ENCODE measurements around the gene NAALADL1. TPM values are rescaled to one million over a fixed set of nuclear protein-coding genes. Genes with fewer than 3 reads are reported as not detected.

NAALADL1 gene
- total and polyA plus RNA-seq, 2 experiments from 2014 or later, result 11.1 to 13.7 TPM

- H3K36me3 ChIP-seq (ENCODE audit: insufficient read depth), result no peaks in the 10 kb centered on the region
- H3K27me3 Mint-ChIP-seq (ENCODE audit: insufficient read depth, low read depth, poor library complexity), result peaks cover 17% of the 10 kb centered on the region
- H3K4me1 Mint-ChIP-seq, result peaks cover 13% of the 10 kb centered on the region; the same call in 2 of the 3 replicates
- 0 out of 2 replicates have a peak, but pooled peaks cover 2% of the 10 kb centered on the region for H4K20me1 ChIP-seq (replicated peaks; ENCODE audit: insufficient read depth)
- no peaks in the 10 kb centered on the region; the same call in 1 of the 2 replicates for H3K4me1 ChIP-seq (ENCODE audit: insufficient read depth)
- H3K27me3 ChIP-seq (ENCODE audit: insufficient read depth), result no peaks in the 10 kb centered on the region
- H3K4me3 ChIP-seq, result peak overlapping the region; percentile 88
- H3K9me2 ChIP-seq (ENCODE audit: insufficient read depth), result no peaks in the 10 kb centered on the region
- H3K27ac Mint-ChIP-seq, result peak overlapping the region; percentile 96
- TF ChIP-seq ZNF114 (CRISPR knock-in tag; IDR thresholded peaks at IDR 0.05) (no peak), CREB1 (CRISPR knock-in tag; IDR thresholded peaks at IDR 0.05; ENCODE audit: low read depth) (peak; percentile 69), ZNF462 (CRISPR knock-in tag; IDR thresholded peaks at IDR 0.05) (no peak), REST (IDR thresholded peaks at IDR 0.05; ENCODE audit: unreplicated experiment) (no peak), POLR2AphosphoS5 (IDR thresholded peaks at IDR 0.05; ENCODE audit: low read depth) (peak; percentile 61), CTCF (conservative IDR thresholded peaks at IDR 0.05; ENCODE audit: low read depth in 2 of 2) (peak; percentile 75 to 86), ZNF331 (CRISPR knock-in tag; IDR thresholded peaks at IDR 0.05; ENCODE audit: low read depth) (no peak), EZH2 (IDR thresholded peaks at IDR 0.05; ENCODE audit: low read depth, unreplicated experiment) (no peak), ETS1 (IDR thresholded peaks at IDR 0.05) (0 out of 2 replicates have a peak, but pooled peaks have one; percentile 23), JUNB (IDR thresholded peaks at IDR 0.05; ENCODE audit: unreplicated experiment) (no peak), NANOG (IDR thresholded peaks at IDR 0.05; ENCODE audit: borderline replicate concordance) (no peak), EZH2phosphoT487 (IDR thresholded peaks at IDR 0.05; ENCODE audit: unreplicated experiment) (no peak), STAT1 (IDR thresholded peaks at IDR 0.05; ENCODE audit: unreplicated experiment) (no peak)
- peaks cover 18% of the 10 kb centered on the region for H3K36me3 Mint-ChIP-seq (ENCODE audit: low read depth)
- H3F3A ChIP-seq (replicated peaks; ENCODE audit: low read depth), result peaks cover 20% of the 10 kb centered on the region; the same call in 1 of the 2 replicates
- peak; percentile 94 for DNase-seq (ENCODE audit: low spot score)
- peak overlapping the region; percentile 95 for H2AFZ ChIP-seq
- peak overlapping the region; percentile 99 for H3K4me2 ChIP-seq
- ATAC-seq, result peak; percentile 81
- H3K79me2 ChIP-seq (replicated peaks; ENCODE audit: insufficient read depth), result peaks cover 11% of the 10 kb centered on the region; the same call in 1 of the 2 replicates
- no peaks in the 10 kb centered on the region; the same call in 2 of the 3 replicates for H3K9me3 Mint-ChIP-seq
- H3K4me3 Mint-ChIP-seq, result peak overlapping the region; percentile 83
- H3K27ac ChIP-seq (ENCODE audit: low read depth), result peak overlapping the region; percentile 99
These were observed 45.0 kb downstream of the NAALADL1 start for GRCh38 chr11:65013130-65013887.
